ENCODE results near the gene PRMT5.

- TF ChIP-seq EZH2 (IDR thresholded peaks at IDR 0.05; ENCODE audit: low read length) (no peak), CTCF (optimal IDR thresholded peaks at IDR 0.05 in 1 of 3, IDR thresholded peaks at IDR 0.05 in 1 of 3, conservative IDR thresholded peaks at IDR 0.05 in 1 of 3; ENCODE audit: extremely low read depth in 1 of 3, insufficient read depth in 2 of 3, low read length in 3 of 3) (no peak)
Observed at GRCh38 chr14:22910916-22911315, 18.3 kb downstream of the PRMT5 start.
